ENCODE results near the gene FAM47E.
"Not testable (repeated sequence)": the region's sequence is repeated elsewhere in the genome, so short reads cannot be mapped to it uniquely, and the experiment has no call there.

FAM47E gene

DNA sequence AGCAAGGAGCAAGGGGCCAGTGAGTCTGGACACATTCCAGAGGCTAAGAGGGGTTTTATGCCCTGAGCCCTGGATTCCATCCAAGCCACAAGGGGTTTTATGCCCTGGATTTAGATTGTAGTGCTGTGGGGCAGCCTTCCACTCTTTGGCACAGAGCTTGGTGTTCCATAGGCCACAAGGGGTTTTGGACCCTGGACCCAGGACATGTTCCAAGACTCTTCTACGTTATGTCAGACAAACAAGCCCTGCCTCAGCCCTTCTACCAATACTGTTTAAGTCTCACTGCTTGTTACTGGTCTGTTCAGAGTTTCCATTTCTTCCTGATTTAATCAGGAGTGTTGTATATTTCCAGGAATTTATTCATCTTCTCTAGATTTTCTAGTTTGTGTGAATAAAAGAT, 25.1 kb upstream of the FAM47E start:
- DNase-seq (ENCODE audit: low spot score) = no peak

DNA sequence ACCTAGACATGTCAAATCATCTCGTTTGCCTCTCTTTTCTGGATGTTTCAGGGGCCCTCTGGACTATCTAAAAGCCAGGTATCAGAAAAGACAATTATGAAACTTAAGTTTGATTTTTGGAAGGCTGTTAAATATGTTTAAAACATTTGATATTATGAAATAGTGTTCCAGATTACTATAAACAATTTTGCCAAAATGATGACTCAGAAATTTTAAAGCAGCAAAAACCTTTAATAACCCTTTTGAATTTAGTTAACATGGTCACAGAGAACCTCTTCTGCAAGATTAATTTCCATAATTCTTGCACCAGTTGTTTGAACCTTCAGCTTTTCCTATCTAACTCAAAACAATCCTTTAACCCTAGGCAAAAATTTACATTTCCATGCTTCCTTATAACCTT, 18.8 kb upstream of the FAM47E start:
- DNase-seq (ENCODE audit: low spot score) = no peak

DNA sequence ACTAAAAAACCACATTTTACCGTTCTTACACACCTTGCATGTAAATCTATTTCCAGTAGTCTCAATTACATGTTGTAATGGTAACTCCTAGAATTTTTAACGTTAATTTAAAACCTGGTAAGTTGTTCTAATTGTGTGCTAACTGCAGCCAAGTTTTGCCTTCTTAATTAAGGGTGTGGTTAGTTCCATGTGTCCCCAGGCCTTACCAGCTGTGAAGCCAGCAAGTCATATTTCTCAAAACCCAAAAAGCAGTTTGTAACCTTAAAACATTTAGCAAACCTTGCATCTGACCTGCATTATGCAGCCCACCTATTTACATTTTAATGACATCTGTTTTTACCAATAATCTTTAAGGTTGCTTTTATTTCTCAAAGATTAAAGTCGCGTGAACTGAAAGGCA, 18.4 kb upstream of the FAM47E start:
- DNase-seq (ENCODE audit: low spot score) = no peak

DNA sequence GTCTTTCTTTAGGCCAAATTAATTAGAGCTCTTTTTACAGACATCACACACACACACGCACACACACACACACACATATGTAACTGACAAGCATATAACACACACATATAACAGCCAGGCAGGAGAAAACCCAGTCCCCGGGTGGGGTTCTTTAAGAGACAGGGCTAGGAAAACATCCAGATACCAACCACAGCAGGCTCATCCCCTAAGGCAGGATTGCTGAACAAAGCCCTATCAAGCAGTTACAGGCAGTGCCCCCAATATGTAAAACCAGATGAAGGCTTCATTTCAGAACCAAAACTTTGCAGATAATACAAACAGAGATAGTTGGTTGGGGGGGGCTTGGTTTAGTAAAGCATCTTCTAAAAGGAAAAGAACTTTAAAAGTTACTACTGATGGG, 18.0 kb upstream of the FAM47E start:
- no peak for DNase-seq (ENCODE audit: low spot score)

DNA sequence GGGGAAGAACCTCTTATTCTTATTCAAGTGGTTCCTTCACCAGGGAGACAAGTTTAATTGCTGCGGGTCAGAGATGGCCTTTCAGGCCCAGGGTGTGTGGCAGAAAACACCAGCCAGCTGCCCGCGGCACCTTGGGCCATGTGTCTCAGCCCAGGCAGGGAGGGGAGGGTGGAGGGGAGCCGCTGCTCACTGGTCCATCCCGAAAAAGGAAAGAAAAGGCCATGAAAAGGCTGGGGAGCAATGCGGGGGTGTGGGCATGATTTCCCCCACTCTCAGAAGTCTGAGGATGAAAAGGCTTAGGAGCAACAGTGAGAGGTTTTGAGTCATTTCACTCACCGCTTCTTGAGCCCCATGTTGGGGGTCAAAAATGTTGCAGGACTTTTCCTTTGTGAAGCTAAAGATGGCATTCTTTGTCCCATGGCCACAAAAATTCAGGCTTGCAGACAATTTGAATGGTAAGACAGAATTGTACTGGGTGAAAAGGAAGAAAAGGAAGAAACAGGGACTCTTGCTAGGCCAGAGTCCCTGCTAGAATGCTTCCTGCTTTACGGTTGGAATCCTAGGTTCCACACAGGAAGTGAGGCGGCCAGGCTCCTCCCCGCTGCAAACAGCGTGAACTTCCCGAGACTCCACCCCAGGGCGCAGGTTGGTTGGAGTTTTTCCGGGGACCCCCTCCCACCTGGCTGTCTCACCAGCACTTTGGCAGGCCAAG, 17.4 kb upstream of the FAM47E start:
- DNase-seq (ENCODE audit: low spot score) = no peak

DNA sequence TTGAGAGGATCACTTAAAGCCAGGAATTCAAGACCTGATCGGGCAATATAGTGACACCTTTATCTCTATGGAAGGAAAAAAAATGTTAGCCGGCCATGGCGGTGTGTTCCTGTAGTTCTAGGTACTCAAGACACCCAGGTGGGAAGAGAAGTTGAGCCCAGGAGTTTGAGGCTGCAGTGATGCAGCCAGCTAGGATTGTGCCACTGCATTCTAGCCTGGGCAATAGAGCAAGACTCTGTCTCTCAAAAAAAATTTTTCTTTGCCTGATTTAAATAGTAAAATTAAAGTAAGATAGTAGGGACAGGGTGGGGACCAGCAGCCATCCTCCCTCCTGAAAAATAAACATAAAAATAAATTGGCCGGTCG, 16.9 kb upstream of the FAM47E start:
- no peak for DNase-seq (ENCODE audit: low spot score)

DNA sequence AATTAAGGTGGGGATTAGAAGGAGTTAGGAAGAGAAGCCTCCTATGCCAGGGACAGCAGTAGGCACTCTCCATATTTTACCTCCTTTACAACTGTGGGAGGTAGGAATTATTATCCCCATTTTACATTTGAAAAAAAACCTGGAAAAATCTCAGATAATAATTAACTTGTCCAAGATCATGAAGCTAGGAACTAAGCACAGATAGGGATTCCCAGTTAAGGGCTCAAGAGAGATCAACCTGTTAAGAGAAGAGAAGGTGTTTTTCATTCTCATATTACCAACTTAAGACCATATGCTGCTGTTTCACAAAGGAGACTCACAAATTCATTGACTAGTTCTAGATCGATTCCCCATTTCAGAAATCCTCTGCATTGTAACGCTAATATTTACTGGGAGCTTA, 16.1 kb upstream of the FAM47E start:
- no peak for DNase-seq (ENCODE audit: low spot score)

DNA sequence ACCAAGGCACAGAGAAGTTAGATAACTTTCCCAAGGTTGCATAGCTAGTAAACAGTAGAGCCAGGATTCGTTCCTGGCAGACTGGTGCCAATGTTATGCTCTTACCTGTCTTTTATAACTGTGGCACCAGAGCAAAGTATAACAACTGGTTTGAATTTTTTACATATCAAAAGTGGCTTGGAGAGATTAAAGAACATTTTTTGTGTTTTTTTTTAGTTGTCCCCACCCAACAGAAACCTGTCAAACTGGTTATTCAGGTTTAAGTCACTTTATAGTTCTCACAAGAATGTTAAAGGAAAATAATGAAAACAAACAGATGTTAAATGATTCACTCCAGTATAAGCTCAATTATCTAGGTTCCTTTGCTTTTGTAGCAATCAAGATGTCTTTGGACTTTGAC, 15.6 kb upstream of the FAM47E start:
- no peak for DNase-seq (ENCODE audit: low spot score)

DNA sequence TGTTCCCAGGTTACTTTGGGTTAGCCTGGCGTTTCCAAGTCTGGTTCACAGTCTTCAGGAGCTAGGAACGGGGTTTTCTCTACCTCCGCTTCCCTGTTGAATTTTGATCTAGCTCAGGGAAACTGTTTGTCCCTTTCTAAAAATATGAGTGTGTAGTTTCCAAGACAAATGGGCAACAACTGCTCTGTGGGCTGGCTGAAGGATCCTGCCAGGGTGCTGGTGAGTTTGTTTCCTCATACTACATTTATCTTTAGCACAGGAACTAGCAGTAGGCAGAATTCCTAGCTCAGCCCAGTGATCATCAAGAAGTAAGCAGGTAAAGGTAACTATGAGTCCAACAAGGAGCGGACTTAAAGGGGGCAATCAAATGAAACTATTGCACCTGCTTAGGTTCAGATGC, 13.3 kb upstream of the FAM47E start:
- no peak for DNase-seq (ENCODE audit: low spot score)

DNA sequence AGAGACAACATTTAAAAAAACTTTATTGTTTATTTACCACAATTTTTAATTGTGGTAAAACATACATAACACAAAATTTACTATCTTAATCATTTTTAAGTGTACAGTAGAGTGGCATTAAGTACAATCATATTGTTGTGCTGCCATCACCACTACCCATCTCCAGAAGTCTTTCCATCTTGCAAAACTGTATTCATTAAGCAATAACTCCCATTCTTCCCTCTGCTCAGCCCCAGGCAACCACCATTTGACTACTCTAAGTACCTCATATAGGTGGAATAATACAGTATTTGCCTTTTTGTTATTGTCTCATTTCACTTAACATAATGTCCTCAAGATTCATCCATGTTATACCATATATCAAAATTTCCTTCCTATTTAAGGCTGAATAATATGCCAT, 12.8 kb upstream of the FAM47E start:
- DNase-seq (ENCODE audit: low spot score) = no peak

DNA sequence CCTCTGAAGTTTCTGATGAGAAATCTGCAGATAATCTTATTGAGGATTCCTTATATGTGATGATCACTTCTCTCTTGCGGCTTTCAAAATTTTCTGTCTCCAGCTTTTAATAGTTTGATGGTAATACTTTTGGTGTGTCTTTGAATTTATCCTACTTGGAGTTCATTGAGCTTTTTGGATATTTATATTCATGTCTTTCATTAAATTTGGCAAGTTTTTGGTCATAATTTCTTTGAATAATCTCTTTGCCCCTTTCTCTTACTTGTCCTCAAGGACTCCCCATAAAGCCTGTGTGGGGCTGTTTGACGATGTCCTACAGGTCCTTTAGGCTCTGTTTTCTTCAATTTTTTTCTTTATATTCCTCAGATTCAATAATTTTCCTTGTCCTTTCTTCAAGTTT, 11.3 kb upstream of the FAM47E start:
- no peak for DNase-seq (ENCODE audit: low spot score)

DNA sequence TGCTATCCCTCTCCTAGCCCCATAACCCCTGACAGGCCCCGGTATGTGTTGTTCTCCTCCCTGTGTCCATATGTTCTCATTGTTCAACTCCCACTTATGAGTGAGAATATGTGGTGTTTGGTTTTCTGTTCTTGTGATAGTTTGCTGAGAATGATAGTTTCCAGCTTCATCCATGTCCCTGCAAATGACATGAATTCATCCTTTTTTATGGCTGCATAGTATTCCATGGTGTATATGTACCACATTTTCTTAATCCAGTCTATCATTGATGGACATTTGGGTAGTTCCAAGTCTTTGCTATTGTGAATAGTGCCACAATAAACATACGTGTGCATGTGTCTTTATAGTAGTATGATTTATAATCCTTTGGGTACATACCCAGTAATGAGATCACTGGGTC, 7.6 kb upstream of the FAM47E start:
- DNase-seq (ENCODE audit: low spot score) = not testable (repeated sequence)

DNA sequence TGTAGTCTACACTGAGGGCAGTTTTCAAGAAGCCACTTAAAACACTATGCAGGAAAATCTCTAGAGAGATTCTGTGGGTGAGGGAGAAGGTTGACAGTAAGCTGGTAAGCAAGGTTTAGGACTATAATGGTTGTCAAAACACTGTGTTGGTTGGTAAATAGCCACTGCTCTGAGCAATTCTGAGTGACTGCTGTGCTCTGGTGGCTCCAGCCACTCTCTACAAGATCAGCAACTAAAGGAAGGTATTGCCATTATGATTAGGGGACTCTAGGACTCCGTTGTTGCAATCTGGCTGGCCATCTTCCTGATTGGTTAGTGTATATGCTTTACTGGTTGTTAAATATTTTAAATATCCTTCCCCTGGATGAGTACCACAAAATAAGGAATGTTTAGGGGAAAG, 5.5 kb upstream of the FAM47E start:
- DNase-seq (ENCODE audit: low spot score) = no peak

DNA sequence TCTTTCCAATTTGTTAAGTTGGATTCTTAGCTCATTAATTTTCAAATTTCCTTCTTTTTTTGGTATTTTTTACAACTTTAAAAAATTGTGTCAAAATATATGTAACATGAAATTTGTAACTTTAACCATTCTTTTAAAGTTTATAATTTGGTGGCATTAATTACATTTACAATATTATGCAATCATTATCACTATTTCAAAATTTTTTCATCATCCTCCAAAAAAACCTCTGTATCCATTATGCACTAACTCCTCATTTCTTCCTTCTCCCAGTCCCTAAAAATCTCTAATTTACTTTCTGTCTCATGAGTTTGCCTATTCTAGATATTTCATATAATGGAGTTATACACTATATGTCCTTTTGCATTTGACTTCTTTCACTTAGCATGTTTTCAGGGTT, 4.7 kb upstream of the FAM47E start:
- no peak for DNase-seq (ENCODE audit: low spot score)

DNA sequence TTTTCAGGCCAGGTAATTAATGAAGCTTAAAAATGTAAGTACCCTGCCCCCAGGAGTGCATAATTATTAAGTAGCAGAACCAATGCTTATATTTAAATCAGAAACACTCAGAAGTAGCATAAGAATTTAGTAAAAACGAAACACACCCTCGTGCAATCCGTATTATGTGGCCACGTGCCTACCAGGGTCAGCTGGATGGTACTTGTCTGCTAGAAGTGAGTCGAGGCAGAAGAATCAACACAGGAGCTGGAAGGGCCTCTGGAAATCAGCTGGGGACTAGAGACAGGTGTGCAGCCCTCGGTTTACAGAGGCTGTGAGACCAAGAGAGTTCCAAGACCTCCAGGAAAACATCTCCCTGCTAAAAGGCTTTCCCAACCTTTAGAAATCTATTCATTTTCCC, 559 bp upstream of the FAM47E start:
- no peak for DNase-seq (ENCODE audit: low spot score)

DNA sequence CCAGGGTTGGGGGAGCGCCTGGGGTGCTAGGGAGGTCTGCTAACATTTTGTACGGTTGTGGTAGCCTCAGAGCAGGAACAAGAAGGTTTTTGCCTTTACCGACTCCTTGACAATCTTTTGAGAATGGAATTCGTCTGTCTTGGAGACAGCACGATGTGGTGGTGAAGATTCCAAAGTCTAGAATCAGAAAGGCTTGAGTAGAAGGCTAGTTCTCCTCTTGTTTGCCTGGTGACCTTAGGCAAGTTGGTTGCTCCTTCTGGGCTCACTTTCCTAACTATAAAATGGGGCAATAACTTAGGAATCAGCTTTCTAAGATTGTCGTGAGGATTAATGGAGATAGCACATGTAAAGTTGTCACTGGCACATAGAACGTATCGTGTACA, 741 bp downstream of the FAM47E start:
- DNase-seq (ENCODE audit: low spot score) = no peak

DNA sequence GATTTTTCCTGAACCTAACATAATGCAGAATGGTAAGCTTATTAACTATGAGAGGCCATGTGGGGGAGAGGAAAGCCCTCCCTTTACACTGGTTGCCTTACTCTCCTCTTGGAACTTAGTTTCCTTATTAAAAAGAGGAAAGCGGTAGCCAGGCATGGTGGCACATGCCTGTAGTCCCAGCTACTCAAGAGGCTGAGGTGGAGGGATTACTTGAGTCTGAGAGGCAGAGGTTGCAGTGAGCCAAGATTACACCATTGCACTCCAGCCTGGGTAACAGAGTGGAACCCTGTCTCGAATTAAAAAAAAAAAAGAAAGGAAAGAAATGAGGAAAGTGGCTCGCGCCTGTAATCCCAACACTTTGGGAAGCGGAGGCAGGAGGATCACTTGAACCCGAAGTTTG, 2.0 kb downstream of the FAM47E start:
- DNase-seq (ENCODE audit: low spot score) = no peak

DNA sequence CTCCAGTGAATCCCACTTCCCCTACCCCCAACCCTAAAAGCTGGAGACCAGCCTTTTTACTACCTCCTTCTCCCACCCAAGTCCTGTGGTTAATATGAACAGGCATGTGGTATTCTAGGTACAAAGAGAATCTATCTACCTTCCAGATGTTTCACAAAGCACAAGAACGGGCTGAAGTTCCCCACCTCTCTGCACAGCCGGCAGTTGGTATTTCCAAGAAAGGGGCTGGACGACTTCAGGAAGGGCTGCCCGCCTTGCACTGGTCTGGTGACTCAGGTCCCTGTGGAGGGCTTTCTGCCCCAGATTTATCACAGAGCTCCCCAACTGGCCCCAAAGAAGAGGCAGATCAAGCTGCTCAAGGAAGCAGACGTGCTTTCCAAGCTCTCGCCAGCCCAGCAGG, 4.5 kb downstream of the FAM47E start:
- no peak for DNase-seq (ENCODE audit: low spot score)

DNA sequence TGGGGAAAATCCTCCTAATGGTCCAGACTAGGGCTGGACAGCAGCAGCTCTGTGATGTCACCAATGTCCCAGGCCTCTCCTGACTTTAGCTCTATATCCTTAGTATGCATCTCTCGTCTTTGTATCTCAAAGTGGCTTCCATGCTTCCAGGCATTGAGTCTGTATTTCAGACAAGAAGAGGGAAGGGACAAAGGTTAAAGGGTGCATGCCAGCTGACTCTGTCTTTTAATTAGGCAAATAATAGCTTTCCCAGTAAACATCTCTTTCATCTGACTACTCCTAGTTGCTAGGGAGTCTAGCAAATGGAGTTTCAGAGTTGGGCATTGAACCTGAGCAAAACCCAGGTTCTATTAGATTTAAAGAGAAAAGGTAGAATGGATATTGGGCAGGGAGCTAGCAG, 5.4 kb downstream of the FAM47E start:
- no peak for DNase-seq (ENCODE audit: low spot score)

DNA sequence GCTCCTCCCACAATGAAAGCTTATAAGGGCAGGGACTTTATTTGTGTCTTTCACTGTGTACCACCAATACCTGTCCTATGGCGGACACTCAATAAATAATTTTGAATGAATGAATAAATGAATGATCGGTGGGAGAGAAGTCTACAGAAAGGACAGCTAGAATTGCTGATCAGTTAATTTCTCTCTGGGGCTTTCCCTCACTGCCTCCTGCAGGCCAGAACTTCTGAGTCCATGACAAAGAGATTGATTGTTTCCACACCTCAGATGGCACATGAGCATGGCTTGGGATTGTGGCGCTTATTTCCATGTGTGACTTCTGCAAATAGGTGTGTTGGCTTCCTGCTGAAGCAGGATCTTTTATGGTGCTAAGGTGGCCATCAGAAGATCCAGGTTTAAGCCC, 6.3 kb downstream of the FAM47E start:
- DNase-seq (ENCODE audit: low spot score) = no peak

DNA sequence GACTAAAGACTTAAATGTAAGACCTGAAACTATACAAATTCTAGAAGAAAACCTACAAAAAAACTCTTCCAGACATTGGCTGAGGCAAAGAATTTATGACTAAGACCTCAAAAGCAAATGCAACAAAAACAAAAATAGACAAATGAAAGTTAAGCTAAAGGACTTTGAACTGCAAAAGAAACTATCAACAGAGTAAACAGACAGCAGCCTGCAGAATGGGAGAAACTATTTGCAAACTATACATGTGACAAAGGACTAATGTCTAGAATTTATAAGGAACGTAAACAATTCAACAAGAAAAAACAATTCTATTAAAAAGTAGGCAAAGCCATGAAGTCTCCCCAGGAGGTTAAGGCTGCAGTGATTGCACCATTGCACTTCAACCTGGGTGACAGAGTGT, 9.1 kb downstream of the FAM47E start:
- no peak for DNase-seq (ENCODE audit: low spot score)

DNA sequence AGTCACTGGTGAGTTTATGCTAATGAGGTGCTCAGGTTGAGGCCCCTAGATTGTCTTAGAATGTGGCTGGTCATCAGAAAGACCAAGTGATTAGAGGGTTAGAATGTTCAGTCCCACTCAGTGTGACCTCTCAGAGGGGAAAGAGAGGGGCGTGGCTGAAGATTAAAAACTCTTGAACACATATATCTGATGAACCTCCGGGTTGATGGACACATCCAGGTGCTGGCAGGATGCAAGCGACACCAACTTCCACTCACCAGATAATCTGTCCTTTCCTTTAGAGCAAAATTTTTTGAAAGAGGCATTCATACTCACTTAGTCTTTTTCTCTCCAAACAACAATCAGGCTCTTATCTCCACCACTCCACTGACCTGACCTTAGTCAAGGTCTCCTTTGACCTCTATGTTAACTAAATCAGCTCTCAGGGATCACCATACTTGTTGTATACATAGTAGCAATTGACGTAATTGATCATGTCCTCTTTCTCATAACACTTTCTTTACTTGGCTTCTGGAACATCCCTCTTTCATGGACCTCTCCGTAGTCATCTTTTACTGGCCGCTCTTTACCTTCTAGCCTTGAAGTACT, 14.2 kb downstream of the FAM47E start:
- DNase-seq (ENCODE audit: low spot score) = no peak

DNA sequence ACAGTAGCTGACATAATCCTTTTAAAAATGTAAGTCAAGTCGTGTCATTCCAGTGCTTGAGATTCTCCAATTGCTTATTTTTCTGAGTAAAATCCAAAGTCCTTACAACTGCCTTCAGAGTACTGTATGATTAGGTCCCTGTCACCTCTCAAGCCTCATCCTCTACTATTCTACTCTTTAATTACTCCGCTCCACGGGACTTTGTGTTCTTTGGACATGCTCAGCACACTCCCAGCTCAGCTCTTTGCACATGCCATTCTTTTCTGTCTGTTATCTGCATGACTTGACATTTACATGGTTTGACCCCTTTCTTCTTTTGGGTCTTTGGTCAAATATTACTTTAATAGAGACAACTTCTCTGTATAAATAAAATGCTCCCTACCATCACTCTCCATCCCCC, 15.1 kb downstream of the FAM47E start:
- DNase-seq (ENCODE audit: low spot score) = no peak

DNA sequence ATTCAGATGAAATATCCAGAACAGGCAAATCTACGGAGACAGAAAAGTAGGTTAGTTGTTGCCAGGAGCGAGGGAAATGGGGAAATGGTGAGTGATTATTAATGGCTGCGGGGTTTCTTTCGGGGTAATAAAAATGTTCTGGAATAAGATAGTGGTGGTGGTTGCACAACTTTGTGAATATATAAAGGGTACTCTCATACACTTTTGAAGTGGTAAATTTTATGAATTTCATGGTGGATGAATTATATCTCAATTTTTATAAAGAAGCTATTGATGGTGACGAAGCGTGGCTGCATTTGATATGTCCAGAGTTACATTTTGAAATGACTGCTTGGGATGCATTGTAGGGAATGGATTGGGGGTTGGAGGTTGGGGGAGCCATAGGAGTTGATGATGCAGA, 16.3 kb downstream of the FAM47E start:
- DNase-seq (ENCODE audit: low spot score) = no peak

Data from CD4-positive, alpha-beta T cell treated with Interleukin-15 for 4 hours (primary cell).